NCI-H2171 treated with DMSO at 0.1 percent for 48 hours (cell line): ENCODE measurements around the gene BCL11A.

Experiments
- DNase-seq: peaks from one replicate; lab custom pipeline; 2025; lab: John Stamatoyannopoulos, UW

BCL11A gene

DNA sequence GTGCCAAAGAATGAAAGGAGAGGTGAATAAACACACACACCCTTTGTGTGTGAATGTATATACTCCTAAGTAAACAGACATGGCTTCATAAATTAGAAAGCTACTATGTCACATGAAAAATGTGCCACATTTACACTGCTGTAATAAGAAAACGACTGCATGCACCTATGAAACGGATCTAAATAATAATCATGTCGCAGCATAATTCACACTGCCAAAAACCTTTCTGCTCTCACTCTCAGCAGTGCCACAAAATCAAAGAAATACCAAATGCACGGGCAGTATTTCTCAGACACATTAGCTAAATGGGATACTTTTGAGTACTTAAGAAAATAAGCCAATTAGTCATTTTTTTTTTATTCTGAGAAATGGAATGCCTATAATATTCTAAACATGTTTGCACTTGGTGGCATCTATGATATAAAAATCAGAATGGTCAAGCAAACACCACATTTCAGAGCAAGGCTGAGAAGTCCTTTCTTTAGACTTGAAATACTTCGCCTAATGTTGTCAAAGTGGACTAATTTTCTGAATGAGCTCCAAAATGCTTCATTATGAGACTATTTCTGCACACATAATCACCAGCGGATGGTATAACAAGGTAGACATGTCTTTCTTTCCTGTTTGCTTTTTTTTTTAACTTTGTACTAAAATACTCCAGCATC lies 6.6 kb downstream of the BCL11A start:
- DNase-seq: no peak

- DNase-seq: no peak
These were observed 8.4 kb downstream of the BCL11A start for GRCh38 chr2:60544954-60545560.

GRCh38 chr2:60544062-60544461 lies 9.4 kb downstream of the BCL11A start:
- no peak for DNase-seq

GRCh38 chr2:60541056-60541651 lies 12.3 kb downstream of the BCL11A start:
- no peak for DNase-seq

DNA sequence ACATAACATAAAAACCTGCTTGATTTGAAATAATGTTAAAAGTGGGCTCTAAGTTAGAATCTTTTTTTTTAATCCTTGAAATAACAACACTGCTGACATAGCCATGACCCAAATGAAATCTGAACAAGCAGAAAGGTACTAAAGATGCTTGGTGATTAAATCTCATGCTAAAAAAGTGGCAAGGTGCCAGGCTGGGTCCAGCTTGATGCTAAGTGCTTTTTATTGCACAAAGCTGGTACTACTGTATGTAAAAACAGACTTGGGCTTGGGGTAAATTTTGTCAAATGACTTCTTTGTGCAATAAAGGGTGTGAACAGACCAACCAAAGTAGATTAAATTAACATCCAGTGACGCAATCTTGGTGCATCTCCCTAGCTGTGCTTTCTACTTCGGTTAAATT lies 13.4 kb downstream of the BCL11A start:
- DNase-seq: peak; percentile 41

DNA sequence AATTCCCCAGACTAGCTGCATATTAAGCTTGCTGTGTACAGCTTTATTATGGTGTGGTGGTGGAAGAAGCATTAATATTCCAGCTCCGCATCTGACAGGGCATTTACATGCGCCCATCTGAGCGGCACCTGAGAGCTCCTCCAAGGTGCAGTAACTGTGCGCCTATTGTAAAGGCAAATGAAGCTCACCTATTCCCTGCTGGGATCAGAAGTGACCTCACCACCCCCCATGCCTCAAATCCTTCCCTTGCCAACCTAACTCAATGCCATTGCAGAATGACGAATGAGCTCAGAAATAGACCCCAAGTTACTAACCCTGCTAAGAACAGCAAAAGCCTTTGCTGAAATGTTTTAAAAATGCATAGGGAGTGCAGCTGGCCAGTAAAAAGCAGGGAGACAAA lies 14.3 kb downstream of the BCL11A start:
- no peak for DNase-seq

DNA sequence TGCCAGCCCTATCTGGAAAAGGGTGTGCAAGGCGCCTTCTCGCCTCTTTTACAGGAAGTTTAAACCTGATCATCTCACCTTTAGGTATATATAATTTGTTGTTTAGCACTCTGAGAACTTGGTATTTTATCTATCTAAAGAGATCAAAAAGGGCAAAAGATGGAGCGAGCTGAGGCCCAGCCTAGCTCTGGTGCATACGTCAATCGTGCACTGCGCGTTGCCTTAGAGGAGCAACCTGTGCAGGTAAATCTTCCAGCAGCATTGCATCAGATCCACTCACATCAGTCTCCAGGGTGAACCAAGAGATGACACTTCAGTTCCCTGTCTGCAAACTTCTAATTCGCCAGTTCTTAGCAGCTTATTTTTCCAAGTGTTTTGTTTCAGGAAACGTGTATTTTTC lies 15.4 kb downstream of the BCL11A start:
- no peak for DNase-seq

DNA sequence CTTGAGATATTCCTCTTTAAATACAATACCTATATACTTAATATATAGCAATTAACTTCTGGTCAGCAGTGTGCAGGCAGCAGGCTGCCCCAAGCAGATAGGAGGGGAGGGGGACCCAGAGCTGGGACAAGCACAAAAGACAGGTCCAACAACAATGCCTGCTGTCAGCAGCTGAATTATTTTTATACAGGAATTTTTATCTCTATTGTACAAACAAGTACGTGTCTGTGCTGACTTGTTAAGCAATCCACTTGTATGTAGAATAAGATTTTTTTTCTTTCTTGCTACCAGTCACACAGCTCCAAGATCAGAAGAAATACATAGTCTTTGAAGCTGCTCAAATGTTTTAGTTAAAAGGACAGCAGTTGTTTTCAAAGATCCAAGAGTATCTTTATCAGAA lies 16.7 kb downstream of the BCL11A start:
- no peak for DNase-seq

DNA sequence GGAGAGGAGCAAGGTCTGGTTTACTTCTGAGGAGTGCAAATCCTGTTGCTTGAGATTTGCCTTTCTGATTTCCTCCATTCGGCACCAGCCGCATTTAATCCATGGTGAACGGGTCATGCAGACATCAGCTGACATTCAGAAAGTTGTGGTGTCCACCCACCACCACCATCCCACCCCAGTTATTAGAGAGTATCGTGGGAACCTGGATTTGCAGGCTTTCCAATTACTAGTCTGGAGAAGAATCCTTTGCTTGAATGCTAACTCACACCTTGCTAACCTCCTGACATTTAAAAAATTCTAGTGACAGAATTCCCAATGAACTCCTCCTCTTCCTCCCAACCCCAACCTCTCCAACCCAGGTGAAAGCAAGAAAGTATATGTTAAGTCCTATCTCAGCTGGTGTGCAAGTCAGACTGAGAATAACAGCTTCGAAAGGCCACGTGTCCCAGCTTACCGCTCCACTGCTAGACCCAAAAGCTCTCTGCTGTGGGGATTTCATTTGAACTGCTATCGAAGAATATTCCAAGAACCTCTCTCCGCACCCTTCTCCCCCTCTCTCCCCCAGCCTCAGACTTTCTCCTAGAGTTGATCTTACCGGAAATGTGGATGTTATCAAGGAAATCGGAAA lies 17.7 kb downstream of the BCL11A start:
- DNase-seq: no peak

DNA sequence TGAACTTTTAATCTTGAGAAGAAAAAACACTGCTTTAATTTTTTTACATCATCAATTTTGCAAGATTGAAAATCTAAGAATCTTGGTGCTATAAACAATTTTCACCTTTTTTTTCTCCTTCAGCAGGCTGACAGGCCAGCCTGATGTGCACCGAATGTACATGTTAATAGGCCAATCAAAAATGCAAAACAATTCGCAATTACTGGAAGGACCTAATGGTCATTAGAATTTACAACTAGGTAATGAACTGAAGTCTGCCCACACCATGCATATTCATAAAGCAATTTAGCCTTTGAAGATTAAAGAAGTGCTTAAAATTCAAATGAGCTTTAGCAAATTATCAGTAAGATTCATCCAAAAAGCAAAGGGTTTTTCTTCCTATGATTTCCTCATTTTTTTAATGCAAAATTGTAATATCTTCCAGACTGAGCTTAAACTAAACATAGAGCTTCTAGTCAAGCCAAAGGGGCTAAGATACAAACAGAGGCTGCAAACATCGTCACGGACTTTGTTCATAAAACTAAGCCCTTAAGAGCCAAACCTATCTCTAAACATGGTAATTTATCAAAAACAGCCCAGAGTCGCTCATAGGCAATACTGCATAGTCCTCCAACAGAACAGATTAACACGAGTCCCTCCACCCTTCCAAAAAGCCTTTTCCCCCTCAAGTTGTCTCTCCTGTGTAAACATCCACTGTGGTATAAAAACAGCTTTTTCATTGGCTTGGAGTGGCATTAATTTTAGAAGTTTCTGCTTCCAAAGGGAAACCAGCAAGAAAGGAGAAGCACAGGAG lies 18.4 kb downstream of the BCL11A start:
- DNase-seq: no peak

GRCh38 chr2:60534052-60534685 lies 19.3 kb downstream of the BCL11A start:
- DNase-seq: peak; percentile 11

DNA sequence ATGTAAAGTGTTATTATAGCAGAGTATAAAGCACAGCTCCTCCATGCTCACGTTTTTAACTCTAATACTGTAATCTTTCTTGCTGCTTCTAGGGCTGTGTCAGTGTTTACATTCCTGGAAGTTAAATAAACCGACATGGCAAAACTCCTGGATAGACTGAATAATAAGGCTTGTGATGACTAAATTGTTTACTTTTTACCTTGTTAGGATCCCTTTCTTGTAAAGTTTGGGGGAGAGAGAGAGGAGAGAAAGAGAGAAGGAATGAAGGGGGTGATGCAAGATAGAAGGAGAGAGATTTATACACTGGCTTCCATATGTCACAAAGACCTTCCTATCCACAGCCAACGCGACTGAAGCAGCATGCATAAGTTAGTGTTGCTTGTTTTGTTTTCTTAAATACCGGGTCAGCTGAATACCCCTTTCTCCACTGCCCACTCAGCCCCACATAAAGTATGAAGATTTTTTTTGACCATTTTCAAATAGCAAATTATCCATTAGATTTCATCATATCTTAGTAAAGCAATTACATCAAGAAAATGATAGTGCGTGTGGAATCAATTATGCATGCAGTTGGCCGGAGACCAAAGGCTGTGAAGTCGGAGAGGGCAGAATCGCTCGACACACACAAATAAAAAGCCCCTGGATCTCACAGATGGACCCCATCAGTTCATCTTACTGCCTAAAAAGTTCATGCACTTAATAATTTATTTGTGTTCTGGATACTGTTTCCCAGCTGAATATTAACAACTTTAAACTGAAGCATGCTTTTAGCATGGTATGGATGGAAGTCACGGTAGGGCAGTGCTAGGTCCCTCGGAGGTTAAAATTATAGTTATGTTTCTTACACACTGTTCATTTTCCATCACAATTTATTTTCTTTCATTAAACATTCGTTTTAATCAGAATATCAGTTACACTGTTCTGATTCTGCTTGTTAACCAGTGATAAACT lies 20.1 kb downstream of the BCL11A start:
- DNase-seq: peak; percentile 29

DNA sequence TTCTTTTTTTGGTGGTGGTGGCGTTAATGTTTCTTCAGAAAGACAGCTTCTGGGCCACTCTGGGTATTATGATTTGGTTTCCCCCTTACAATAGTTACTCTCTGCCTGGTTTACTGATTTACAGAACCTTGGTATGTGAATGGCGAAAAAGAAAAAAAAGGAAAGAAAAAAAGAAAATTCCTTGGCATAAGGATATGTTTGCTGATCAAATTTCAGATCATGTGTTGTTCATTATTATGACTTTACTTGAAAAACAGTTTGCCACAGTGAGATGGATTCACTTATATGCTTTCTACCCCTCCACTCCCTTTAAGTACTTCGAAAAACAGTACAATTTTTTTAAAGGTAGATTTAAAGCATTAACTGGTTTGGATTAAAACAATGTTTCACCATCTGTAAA lies 21.0 kb downstream of the BCL11A start:
- DNase-seq: peak; percentile 14

GRCh38 chr2:60531701-60532133 lies 21.7 kb downstream of the BCL11A start:
- peak; percentile 20 for DNase-seq

GRCh38 chr2:60530660-60531281 lies 22.7 kb downstream of the BCL11A start:
- peak; percentile 93 for DNase-seq

GRCh38 chr2:60529785-60530627 lies 23.4 kb downstream of the BCL11A start:
- DNase-seq: peak; percentile 96

DNA sequence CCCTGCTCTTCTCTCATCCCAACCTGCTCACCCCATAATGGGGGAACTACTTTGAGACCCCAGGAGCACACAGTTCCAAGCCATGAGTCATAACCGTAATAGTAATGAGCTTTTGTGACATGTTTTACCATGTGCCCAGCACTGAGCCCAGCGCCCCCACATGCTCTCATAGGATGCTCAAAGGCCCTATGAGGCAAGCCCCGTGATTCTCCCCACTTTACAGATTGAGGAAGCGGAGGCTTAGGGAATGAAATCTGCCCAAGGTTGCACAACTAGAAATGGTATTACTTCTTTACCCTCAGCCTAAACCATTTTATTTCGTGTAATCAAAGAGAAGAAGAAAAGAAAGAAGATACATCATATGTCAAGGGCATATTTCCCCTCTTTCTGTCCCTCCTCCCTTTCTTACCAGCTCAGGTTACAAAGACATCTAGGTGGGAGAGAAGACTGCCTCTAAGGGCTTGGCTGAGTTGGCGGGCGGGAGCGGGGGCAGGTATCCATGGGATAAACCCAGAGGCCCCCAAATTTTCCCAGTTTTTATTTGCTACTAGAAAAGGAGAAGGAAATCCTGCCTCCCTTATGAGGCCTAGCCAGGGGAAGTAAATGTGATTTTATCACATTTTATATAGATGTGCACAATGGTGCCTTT lies 24.2 kb downstream of the BCL11A start:
- DNase-seq: peak; percentile 53

DNA sequence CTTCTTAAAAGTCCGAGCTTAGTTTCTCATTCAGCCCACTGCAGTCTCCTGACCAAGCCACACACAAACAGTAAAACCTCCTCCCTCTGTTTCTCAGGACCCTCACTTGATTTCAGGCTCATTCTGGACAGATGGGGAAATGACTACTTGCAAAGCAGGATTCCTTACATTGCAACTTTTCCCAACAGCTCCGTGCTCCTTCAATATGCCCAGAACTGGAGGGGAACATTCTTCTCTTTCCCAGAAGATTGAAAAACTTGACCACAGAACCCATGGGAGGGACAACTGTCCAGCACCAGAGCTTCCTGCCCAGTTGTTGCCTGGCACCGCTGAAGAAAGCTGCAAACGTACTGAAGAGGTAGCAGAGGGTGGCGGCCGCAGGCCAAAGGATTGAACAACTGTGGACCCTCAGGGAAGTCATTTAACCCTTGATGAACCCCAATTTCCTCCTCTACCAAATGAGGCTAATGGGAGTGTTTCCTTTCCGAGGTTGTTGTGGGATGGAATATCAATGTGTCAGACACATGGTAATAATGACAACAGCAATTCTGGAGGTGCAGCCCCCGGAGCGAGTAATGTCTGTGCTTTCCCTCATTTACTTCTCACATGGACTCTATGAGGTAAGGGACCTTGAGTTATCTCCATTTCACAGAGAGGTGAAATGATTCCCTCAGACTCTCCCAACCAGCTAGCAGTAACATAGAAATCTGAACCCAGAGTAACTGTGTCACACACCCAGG lies 25.0 kb downstream of the BCL11A start:
- no peak for DNase-seq
